Measurements from ENCODE around the gene CALN1. TPM values are rescaled to one million over a fixed set of nuclear protein-coding genes. Genes with fewer than 3 reads are reported as not detected.

Gene CALN1
- total RNA-seq, 1 experiment from 2014 or later: 0.05 TPM

DNA sequence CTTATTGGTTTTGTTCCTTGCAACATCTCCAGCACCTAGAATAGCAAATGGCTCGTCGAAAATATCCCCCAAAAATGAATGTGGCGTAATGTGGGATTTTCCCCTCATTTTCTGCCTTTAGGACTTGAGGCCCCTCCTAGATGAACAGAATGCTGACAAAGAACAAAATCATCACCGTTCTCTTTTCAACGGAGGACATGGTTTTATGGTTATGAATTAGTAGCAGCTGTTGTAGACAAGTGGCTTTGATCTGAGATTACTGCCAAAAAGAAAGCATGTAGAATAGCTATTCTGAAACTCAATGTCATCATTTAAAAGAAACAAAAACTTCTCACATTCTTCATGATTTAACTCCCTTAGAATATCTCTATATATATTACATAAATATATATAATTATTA lies 17.2 kb upstream of the CALN1 start:
- DNase-seq (ENCODE audit: low read depth, low spot score) (no peak), ATAC-seq (no peak)
- no peaks in the 10 kb centered on the region for H3K4me1 ChIP-seq (ENCODE audit: control insufficient read depth, insufficient read depth, low read length)
- no peak overlapping the region for H3K4me3 ChIP-seq (ENCODE audit: low read depth in 2 of 2, low read length in 2 of 2)
- no peaks in the 10 kb centered on the region for H3K27me3 ChIP-seq (ENCODE audit: control insufficient read depth, insufficient read depth, low read length)
- no peaks in the 10 kb centered on the region for H3K36me3 ChIP-seq (ENCODE audit: control insufficient read depth, insufficient read depth, low read length)
- ChIA-PET CTCF (interaction anchor here (0.7 kb wide), 1 partner anchor 679 kb away, joined by 3 read pairs; no protein-coding TSS in a partner anchor), POLR2A (no interaction called here)
- H3K9me3 ChIP-seq (ENCODE audit: control insufficient read depth, insufficient read depth, low read depth, low read length): no peaks in the 10 kb centered on the region
- intact Hi-C loops (cut with micrococcal nuclease; ENCODE audit: unreplicated experiment): no loop called here
- BruUV-seq (replicated peaks): no TSS peak
- TF ChIP-seq, protein P1, sequence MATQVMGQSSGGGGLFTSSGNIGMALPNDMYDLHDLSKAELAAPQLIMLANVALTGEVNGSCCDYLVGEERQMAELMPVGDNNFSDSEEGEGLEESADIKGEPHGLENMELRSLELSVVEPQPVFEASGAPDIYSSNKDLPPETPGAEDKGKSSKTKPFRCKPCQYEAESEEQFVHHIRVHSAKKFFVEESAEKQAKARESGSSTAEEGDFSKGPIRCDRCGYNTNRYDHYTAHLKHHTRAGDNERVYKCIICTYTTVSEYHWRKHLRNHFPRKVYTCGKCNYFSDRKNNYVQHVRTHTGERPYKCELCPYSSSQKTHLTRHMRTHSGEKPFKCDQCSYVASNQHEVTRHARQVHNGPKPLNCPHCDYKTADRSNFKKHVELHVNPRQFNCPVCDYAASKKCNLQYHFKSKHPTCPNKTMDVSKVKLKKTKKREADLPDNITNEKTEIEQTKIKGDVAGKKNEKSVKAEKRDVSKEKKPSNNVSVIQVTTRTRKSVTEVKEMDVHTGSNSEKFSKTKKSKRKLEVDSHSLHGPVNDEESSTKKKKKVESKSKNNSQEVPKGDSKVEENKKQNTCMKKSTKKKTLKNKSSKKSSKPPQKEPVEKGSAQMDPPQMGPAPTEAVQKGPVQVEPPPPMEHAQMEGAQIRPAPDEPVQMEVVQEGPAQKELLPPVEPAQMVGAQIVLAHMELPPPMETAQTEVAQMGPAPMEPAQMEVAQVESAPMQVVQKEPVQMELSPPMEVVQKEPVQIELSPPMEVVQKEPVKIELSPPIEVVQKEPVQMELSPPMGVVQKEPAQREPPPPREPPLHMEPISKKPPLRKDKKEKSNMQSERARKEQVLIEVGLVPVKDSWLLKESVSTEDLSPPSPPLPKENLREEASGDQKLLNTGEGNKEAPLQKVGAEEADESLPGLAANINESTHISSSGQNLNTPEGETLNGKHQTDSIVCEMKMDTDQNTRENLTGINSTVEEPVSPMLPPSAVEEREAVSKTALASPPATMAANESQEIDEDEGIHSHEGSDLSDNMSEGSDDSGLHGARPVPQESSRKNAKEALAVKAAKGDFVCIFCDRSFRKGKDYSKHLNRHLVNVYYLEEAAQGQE (IDR thresholded peaks at IDR 0.05; ENCODE audit: insufficient read depth in 1 of 2, low read depth in 2 of 2, low read length in 1 of 2): no peak
- TF ChIP-seq, protein P2, sequence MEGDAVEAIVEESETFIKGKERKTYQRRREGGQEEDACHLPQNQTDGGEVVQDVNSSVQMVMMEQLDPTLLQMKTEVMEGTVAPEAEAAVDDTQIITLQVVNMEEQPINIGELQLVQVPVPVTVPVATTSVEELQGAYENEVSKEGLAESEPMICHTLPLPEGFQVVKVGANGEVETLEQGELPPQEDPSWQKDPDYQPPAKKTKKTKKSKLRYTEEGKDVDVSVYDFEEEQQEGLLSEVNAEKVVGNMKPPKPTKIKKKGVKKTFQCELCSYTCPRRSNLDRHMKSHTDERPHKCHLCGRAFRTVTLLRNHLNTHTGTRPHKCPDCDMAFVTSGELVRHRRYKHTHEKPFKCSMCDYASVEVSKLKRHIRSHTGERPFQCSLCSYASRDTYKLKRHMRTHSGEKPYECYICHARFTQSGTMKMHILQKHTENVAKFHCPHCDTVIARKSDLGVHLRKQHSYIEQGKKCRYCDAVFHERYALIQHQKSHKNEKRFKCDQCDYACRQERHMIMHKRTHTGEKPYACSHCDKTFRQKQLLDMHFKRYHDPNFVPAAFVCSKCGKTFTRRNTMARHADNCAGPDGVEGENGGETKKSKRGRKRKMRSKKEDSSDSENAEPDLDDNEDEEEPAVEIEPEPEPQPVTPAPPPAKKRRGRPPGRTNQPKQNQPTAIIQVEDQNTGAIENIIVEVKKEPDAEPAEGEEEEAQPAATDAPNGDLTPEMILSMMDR (IDR thresholded peaks at IDR 0.05): no peak
- TF ChIP-seq SIN3A (IDR thresholded peaks at IDR 0.05; ENCODE audit: borderline replicate concordance, insufficient read depth, low read depth, low read length) (no peak), TCF7L2 (IDR thresholded peaks at IDR 0.05; ENCODE audit: low read depth, low read length) (no peak), POLR2AphosphoS5 (IDR thresholded peaks at IDR 0.05; ENCODE audit: low read depth, low read length) (no peak)
- H3K27ac ChIP-seq (ENCODE audit: low read length): no peak overlapping the region
- in situ Hi-C loops (cut with HindIII; ENCODE audit: low pct_unique_long_range_greater_than_20kb, low sequenced_read_pairs): no loop called here

DNA sequence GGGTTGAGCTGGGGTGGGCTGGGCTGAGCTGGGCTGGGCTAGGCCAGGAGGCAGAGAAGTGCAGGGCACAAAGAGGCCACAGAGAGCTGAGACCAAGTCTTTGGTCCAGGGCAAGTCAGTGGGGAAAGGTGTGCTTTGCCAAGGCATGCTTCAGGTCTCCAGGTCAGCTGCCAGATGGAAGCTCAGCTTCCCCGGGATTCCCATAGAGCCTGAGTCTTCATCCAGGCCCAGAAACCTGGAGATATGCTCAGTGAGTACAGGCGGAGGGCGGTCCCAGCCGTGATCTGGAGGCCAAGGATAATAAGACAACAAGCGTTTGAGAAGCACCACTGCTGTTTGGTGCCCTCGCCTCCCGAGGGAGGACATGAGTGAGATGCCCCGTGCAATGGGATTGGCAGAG lies 4.7 kb upstream of the CALN1 start:
- ChIA-PET CTCF (no interaction called here), POLR2A (no interaction called here)
- no TSS peak for BruUV-seq (replicated peaks)
- Histone ChIP-seq H3K4me3 (ENCODE audit: low read depth in 2 of 2, low read length in 2 of 2) (no peak overlapping the region), H3K36me3 (ENCODE audit: control insufficient read depth, insufficient read depth, low read length) (no peaks in the 10 kb centered on the region), H3K9me3 (ENCODE audit: control insufficient read depth, insufficient read depth, low read depth, low read length) (no peaks in the 10 kb centered on the region), H3K27ac (ENCODE audit: low read length) (no peak overlapping the region), H3K4me1 (ENCODE audit: control insufficient read depth, insufficient read depth, low read length) (no peaks in the 10 kb centered on the region), H3K27me3 (ENCODE audit: control insufficient read depth, insufficient read depth, low read length) (no peaks in the 10 kb centered on the region)
- DNase-seq (ENCODE audit: low read depth, low spot score): no peak
- in situ Hi-C loops (cut with HindIII; ENCODE audit: low pct_unique_long_range_greater_than_20kb, low sequenced_read_pairs): no loop called here
- no peak for ATAC-seq
- intact Hi-C loops (cut with micrococcal nuclease; ENCODE audit: unreplicated experiment): no loop called here
- TF ChIP-seq TCF7L2 (IDR thresholded peaks at IDR 0.05; ENCODE audit: low read depth, low read length) (no peak), SIN3A (IDR thresholded peaks at IDR 0.05; ENCODE audit: borderline replicate concordance, insufficient read depth, low read depth, low read length) (no peak), POLR2AphosphoS5 (IDR thresholded peaks at IDR 0.05; ENCODE audit: low read depth, low read length) (no peak)
- TF ChIP-seq, protein P2 (IDR thresholded peaks at IDR 0.05): no peak
- TF ChIP-seq, protein P1 (IDR thresholded peaks at IDR 0.05; ENCODE audit: insufficient read depth in 1 of 2, low read depth in 2 of 2, low read length in 1 of 2): no peak

Data from Panc1 (cell line).